ENCODE results near the gene KIF7.
"Not testable (repeated sequence)": the region's sequence is repeated elsewhere in the genome, so short reads cannot be mapped to it uniquely, and the experiment has no call there.

KIF7 gene
- 0 to 2.9 (median 0.04) reads per million in 17 experiments for total RNA-seq

- DNase-seq: peak in 3 of 4 experiments; percentile 9 to 38 (median 24)
Measured at GRCh38 chr15:89654847-89655805, at the start of gene KIF7. Gene KIF7, minus strand, starts transcription at chr15:89655467. Its CDS starts 2,537 bp downstream, at chr15:89652930.

GRCh38 chr15:89704411-89704810 lies 49.1 kb upstream of the KIF7 start:
- no peak for DNase-seq

GRCh38 chr15:89695198-89695597 lies 39.9 kb upstream of the KIF7 start:
- no peak for DNase-seq

DNA sequence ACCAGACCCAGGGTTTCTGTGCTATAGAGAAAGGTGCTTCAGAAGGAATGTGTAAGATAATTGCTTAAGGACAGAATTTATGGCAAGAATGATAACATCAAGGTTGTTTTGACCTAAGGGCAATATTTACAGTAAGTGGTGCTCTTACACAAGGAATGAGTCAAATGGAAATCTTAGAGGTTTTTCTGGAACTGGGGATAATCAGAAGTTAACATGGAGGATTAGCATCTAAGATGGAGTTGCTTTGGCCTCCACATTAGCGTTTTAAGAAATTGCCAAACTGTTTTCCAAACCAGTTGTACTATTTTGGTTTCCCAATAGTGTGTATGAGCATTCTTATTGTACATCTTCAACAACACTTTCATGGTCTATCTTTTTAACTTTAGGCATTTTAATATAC lies 38.4 kb upstream of the KIF7 start:
- DNase-seq: no peak

DNA sequence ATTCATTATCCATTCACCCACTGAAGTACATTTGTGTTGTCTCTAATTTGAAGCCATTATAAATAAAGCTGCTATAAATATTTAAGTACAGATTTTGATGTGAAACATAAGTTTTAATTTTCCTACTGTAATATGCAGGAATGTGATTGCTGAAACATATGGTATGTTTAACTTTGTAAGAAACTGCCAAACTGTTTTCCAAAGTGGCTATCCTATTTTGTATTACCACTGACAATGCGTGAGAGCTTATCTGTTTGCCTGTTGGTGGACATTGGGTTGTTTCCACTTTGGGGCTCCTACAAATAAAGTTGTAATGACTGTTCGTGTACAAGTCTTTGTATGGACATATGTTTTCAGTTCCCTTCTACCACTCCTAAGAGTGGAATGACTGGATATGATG lies 37.8 kb upstream of the KIF7 start:
- DNase-seq: no peak

DNA sequence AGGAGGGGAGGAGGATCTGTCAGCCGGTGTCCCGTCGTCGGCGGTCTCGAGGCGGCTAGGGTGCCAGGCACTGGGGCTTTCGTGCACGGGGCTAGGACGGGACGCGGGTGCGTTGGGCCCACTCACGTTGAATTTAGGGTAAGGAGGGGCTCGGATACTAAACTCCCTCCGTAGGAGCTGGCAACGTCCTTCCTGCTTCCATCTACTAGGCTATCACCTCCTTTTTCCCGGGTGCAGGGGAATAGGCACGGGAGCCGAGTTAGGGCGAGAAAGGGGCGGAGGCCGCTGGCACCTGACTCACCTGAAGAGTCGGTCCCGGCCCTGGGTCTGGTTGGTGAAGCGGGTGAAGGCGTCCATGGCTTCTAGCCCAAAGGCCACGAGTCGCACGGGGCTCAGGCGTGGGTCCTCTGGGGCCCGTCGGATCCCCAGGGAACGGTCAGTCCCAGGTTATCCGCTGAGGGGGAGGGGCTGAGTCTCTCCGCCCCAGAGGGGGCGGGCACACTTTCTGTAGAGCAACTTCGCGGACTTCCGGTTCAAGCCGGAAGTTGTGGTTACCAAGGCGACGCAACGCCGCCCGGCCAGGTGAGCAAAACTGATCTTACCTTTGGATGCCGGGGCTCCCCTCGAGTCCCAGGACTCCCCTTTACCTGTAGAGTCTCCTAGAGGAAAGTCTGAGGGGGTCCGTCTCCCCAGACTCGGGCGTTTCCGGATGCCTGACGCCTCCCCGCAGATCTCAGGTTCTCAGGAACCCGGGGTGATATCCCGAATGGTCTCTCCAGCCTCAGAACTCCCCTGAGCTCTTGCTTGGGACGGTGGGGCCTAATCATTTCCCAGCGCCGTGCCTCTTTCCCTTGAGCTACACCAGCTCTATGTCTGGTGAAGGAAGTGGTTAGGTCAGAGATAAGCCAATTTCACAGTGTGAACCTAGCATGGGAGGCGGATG lies 35.3 kb upstream of the KIF7 start, which contains the start of the genes PEX11A and WDR93:
Gene PEX11A, minus strand, starts transcription at position 479 of the 943 bp plus-strand sequence. Its CDS starts 122 bp downstream, at position 357.
Gene WDR93, plus strand, starts transcription at position 536 of the 943 bp plus-strand sequence. CDS start 10,936 bp downstream, outside the sequence.
- DNase-seq: peak; percentile 79 to 89 (median 85)

DNA sequence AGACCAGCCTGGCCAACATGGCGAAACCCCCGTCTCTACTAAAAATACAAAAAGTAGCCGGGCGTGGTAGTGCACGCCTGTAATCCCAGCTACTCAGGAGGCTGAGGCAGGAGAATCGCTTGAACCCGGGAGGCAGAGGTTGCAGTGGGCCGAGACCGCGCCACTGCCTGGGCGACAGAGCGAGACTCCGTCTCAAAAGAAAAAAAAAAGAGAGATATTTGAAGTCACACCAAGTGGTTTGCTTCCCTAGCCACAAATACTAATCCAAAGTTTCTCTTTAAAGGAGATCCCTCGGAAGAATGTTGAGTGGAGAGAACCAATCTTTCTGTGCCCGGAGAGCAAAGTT lies 34.6 kb upstream of the KIF7 start:
- DNase-seq: not testable (repeated sequence)

GRCh38 chr15:89686522-89686921 lies 31.3 kb upstream of the KIF7 start:
- no peak for DNase-seq

- no peak for DNase-seq
Measured at GRCh38 chr15:89685995-89686394, 30.7 kb upstream of the KIF7 start.

DNA sequence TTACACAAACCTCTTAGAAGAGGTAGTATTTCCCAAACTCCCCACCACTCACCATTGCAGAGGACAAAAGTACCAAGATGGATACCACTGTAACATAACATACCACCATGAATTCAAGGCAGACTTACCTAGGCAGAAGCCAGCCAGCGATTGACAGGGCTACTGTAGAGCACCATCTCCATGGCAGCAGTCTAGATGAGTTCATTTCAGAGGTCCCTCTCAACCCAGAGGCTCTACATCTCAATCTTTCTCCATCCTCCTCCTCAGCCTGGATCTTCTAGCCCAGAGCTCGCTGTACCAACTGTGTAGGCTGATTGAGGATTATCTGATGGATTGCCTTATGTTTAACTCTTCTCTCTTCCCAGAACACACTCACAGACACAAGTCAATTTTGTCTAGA lies 25.9 kb upstream of the KIF7 start:
- DNase-seq: no peak

DNA sequence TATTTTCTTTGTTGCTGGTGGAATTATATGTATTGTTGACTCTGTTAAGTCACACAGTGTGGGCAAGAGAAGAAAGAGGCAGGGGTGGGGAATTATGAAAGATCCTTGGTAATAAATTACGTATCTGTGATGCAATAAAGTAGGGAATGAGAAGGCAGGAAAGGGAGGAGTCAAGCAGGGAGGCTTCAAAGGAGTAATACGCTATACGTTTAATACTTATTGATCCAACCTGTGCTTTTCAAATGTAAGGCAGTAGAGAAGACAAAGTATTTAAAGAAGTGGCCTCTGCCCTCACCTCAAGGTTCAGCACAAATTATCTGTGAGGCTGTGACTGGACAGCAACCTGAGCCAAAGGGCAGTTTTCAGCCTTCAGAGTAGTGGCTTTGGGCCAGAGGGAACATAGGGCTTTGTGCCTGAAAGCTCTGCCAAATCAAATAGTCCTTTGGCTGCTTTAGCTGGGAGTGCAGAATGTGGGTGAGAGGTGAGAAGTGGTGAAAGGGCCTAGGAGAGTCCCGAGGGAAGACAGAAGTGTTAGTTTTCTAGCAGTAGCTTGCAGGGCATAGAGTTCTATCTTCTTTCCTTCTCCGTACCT lies 25.1 kb upstream of the KIF7 start:
- DNase-seq: no peak

- no peak for DNase-seq
Measured at GRCh38 chr15:89679212-89679611, 23.9 kb upstream of the KIF7 start, which contains the start of gene PLIN1. Gene PLIN1, minus strand, starts transcription at chr15:89679367. Its CDS starts 1,878 bp downstream, at chr15:89677489.

DNA sequence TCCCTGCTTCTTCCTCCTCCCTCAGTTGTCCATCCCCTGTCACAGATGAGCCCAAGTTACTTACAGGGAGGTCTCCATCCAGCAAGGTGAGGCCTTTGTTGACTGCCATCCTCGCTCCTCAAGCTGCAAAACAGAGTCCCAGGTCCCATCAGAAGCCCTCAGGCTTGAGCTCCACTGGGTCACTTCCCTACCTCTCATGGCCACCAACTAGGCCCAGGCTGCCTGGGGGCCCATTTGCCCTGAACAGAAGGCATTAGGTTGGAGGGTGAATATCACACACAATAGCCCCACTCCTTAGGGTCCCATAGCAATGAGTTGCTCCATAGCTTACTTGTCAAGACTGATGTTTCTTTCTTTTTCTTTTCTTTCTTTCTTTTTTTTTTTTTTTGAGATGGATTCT lies 22.1 kb upstream of the KIF7 start:
- DNase-seq: no peak

DNA sequence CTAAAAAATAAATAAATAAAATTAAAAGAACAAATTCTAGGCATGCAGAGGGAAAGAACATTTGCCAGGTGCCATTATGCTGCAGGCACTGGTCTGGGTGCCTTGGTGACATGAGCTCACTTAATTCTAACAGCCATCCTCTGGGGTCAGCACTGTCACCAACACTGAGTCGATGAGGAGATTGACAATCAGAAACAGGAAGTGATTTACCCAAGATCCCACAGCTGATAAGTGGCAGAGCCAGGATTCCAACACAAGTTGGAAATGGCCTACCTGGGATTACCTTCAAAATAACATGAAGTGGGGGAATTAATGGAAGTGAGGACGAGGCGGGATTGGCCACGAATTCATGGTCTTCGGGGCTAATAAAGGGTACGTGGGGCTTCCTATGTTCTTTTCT lies 20.3 kb upstream of the KIF7 start:
- no peak for DNase-seq

GRCh38 chr15:89674526-89674925 lies 19.3 kb upstream of the KIF7 start:
- DNase-seq: no peak

GRCh38 chr15:89673165-89673512 lies 17.9 kb upstream of the KIF7 start:
- DNase-seq: peak in 3 of 4 experiments; percentile 22 to 38 (median 28)

DNA sequence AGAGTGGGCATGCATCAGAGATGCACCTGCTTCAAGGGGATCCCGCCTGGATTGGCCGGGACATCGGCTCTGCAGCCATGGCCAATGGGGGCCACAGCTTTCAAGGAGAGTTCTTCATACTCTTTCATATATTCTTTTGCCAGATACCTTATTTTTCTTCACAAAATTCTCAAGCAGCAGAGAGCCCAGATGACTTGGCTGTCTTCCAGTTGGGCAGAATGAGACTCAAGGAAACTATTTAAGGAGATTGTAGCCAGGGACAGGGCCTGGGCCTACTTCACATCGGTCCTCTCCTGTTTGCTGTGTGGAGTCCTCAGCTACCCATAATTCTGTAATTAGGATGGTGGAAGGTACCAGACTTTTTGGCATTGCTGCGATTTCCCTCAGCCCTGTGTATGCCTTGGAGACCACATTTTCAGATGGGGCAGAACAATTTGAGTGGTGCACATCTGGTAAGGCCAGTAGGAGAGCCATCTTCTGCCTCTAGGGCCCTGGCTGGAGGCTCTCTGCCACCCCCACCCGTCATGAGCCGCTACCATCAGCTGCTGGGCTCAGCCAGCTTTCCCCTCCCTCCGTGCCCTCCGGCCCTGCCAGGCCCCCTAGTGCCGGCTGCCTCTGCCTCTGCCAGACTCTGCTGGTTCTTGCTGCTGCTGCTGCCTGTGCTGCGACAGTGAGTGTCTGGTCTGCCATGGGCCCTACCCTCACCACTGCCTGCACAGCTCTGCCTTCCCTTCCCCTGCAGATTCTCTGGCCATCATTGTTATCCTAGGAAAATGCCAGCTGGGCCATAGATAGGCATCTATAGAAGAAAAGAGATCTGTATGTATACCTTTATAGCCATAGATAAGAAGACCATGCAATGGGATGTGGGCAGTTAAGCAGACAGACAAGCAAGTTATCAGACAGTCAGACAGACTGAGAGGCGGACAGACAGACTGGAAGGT lies 17.2 kb upstream of the KIF7 start:
- no peak for DNase-seq

GRCh38 chr15:89671687-89672086 lies 16.4 kb upstream of the KIF7 start:
- DNase-seq: no peak

- no peak for DNase-seq
Measured at GRCh38 chr15:89670971-89671560, 15.8 kb upstream of the KIF7 start.

GRCh38 chr15:89669941-89670340 lies 14.7 kb upstream of the KIF7 start:
- DNase-seq: no peak

- DNase-seq: no peak
Measured at GRCh38 chr15:89669309-89669865, 14.1 kb upstream of the KIF7 start.
